Activated naive CD4-positive, alpha-beta T cell (primary cell): ENCODE measurements around the gene PLA2G4F.

Source experiments
- DNase-seq, 4 experiments: peaks; one replicate each; lab custom pipeline; 2025; lab: John Stamatoyannopoulos, UW

PLA2G4F gene, protein sequence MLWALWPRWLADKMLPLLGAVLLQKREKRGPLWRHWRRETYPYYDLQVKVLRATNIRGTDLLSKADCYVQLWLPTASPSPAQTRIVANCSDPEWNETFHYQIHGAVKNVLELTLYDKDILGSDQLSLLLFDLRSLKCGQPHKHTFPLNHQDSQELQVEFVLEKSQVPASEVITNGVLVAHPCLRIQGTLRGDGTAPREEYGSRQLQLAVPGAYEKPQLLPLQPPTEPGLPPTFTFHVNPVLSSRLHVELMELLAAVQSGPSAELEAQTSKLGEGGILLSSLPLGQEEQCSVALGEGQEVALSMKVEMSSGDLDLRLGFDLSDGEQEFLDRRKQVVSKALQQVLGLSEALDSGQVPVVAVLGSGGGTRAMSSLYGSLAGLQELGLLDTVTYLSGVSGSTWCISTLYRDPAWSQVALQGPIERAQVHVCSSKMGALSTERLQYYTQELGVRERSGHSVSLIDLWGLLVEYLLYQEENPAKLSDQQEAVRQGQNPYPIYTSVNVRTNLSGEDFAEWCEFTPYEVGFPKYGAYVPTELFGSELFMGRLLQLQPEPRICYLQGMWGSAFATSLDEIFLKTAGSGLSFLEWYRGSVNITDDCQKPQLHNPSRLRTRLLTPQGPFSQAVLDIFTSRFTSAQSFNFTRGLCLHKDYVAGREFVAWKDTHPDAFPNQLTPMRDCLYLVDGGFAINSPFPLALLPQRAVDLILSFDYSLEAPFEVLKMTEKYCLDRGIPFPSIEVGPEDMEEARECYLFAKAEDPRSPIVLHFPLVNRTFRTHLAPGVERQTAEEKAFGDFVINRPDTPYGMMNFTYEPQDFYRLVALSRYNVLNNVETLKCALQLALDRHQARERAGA

DNA sequence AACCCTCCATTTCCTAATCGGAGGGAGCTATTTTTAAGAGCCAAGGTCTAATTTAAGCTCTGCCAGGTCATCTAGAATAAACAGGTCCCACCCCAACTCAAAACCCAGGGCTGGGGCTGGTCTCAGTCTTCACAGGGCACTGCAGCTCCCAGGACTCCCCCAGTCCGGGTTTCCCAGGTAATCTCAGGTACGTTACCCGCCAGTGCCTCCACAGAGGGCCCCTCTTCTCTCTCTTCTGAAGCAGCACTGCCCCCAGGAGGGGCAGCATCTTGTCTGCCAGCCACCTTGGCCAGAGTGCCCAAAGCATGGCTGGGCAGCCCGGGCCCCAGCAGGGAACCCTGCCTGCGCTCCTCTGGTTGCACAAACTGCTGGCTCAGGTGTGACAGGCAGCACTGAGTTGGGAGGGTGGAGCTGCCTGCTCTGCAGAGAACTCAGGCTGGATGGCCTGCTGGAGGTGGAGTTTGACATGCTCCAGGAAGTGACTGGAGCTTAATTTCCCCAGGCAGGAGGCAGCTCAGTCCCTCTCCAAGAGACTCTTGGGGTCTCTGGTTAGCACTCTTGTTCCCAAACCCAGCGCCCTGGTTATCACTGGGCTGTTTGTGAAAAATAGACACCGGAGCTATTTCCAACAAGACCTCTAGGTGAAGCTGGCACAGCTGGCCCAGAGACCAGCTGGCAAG lies at the start of gene PLA2G4F:
Gene PLA2G4F (minus strand): TSS at position 394 of the 680 bp plus-strand sequence. CDS start 87 bp downstream, at position 307.
- DNase-seq: no peak

DNA sequence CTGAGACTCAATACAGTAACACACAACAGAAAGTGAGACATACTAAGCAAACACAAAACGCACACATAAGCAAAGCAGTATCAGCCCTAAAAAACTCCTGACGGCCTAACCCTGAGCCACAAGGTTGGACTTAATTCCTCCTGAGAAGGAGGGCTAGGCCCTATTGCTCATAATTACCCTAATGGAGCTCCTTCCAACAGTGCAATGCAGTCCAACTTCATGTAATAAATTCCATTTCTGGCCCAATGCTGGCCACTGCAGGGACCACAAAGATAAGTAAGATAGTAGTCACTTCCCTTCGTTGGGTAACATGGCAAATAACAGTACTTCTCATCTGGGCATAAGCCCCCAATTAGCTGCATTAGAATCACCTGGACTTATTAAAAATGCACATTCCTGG lies 47.5 kb upstream of the PLA2G4F start:
- DNase-seq: no peak

DNA sequence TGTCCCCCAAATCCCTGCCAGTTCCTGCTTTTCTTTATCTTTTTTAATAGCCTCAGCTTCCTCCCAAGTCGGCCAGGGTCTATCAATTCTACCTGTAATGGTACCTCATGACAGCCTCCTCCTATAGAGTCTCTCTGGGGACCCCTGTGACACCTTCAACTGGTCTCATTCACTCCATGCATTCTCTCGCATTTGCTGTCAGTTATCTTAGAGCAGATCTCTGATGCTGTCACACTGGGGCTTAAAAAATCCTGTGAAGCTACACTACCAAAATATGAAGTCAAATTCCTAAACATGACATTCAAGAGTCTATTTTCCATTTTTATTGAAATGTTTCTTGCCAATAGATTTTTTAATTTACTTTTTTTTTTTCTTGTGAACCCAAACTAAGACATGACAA lies 46.2 kb upstream of the PLA2G4F start:
- DNase-seq: no peak

DNA sequence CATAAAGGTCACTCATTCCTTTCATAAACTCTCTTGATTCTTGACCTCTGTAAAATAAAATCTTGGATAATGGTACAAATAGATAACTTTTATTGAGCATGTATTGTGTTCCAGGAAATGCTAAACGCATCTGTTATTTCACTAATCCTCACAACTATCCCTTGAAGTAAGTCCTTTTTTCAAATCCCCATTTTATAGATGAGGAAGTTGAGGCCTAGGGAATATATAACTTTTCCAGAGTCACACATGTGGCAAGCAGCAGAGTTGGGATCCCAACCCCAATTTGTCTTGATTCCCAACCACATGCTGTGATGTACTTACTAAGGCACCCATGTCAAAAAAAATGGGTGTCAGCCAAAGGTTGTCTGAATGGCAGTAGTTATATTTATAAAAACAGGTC lies 45.4 kb upstream of the PLA2G4F start:
- no peak for DNase-seq

DNA sequence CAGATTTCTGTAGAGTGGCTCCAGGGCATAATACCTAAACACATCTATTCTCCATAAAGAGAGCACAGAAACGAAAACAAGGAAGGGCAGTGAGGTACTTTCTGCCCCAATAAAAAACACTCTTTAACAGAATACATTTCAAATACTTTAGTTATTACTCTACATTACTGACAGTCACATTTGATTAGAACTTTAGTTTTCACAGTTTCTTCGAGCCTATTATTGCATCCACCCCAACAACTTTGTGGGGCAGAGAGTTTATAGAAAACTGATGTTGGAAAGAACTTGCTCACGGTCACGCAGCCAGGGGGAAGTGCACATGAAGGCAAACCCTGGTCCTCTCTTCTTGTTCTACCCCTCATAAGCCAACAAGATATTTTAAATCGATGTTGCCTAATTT lies 42.7 kb upstream of the PLA2G4F start:
- no peak for DNase-seq

DNA sequence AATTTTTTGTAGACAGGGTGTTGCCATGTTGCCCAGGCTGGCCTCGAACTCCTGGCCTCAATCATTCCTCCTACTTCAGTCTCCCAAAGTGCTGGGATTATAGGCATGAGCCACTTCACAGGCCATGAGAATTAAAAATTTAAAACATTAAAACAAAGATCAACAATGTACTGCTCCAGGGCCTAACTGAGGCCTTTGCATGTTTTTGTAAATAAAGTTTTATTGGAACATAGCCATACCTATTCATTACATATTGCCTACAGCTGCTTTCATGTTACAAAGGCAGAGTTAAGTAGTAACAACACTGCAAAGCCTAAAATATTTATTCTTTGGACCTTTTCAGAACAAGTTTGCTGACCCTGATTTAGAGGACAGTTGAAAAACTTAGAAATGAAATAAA lies 42.1 kb upstream of the PLA2G4F start:
- DNase-seq: no peak

DNA sequence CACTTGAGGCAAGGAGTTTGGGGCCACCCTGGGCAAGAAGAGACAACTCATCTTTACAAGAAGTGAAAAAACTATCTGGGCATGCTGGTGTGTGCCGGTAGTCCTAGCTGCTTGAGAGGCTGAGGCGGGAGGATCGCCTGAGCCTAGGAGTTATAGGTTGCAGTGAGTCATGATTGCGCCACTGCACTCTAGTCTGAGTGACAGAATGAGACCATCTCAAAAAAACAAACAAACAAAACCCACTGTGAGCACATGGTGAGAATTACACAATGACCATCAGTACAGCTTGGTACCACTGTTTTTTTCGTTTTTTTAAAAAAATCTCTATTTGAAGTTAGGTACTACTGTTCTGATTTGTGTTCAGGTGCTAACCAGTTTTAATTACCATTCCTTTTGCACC lies 38.1 kb upstream of the PLA2G4F start:
- DNase-seq: no peak

DNA sequence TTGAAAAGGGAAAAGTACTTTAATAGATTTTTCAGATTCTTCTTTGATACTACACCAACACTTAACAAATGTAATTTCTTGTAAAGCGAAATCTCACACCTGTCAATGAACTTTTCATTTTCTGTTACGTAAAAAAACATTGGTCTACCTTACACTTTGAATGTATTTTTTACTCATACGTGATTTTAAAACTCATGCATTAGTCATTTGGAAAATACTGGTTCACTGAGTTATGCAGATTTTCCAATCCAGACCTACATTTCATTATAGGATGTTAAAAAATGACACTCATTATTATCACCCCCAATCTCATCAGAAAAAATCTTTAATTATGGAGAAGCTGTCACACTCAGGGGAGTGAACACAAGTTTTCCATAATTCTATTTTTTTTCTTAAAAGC lies 36.9 kb upstream of the PLA2G4F start:
- no peak for DNase-seq

DNA sequence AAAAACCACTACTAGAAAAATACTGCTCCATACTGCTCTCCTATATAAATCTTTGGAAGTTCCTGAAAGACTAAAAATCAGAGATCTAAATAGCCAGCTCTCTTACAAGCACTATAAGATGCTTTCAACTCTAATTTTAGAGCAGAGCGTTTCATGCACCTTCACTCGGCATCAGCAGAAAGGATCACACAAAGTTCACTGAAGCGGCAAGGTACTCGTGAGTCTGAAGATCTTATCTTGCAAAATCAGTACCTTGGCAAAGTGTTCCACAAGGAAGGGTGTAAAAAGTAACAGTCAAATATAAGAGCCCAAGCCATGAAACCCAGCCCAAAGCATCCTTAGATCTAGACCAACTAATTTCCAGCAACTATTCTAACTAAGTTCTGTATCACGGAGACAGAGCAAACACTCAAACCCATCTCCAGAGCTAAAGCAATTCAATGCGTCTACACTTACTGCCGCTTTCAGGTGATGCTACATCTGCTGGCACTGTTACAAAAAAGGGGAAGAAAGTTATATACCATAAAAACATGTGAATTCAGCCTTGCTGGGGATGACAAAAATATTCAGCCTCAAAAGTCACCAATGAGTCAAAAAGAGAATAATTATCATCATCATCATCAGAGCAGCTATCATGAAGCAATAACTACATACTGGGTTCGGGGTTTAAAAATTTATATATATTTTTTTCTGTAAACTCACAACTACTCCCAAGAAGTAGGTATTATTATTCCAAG lies 35.3 kb upstream of the PLA2G4F start:
- no peak for DNase-seq

DNA sequence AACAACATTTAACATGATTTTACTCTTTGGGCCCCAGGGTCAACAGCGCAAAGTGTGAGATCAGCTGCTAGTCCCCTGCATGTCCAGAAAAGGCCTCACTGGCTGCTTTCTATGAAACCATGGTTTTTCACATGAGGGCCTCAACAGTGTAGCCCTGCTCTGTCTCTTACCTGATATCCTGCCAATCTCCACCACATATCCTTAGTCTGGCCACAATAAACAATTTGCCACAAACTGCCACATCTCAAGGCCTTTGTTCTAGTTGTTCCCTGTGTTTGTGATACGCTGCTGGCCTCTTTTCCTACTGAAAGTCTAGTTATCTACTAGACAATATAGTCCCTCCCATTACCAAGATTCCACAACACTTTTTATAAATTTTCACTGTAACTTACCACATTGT lies 33.9 kb upstream of the PLA2G4F start:
- no peak for DNase-seq

DNA sequence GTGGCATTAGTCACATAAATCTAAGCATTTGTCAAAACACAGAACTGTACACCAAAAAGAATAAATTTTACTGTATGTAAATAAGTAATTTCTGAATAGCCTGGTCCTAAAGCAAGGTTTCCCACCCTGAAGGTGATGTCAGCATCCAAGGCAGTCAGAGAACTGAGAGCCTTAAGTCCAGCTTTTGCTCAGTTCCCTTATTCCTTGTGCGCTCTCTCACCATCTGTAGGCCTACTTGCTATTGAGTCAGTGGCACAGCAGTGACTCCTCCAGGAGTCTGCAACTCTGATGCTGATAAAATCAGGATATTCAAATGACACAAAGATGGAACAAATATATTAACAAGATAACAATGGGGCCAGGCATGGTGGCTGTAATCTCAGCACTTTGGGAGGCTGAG lies 29.4 kb upstream of the PLA2G4F start:
- no peak for DNase-seq

DNA sequence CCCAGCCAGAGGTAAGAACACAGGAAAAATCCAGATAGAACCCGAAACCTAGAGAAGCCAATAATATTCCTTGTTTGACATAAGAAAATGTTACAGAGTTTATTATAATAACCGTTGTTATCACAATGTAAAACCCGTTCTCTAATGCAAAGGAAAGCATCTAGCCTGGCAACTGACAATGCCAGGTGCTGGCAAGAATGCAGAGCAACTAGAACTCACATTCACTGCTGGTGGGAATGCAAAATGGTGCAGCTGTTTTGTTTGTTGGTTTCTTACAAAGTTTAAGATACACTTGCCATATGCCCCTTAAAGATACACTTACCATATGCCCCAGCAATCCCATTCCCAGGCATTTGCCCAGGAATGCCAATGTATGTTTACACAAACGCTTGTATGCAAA lies 28.3 kb upstream of the PLA2G4F start:
- no peak for DNase-seq

DNA sequence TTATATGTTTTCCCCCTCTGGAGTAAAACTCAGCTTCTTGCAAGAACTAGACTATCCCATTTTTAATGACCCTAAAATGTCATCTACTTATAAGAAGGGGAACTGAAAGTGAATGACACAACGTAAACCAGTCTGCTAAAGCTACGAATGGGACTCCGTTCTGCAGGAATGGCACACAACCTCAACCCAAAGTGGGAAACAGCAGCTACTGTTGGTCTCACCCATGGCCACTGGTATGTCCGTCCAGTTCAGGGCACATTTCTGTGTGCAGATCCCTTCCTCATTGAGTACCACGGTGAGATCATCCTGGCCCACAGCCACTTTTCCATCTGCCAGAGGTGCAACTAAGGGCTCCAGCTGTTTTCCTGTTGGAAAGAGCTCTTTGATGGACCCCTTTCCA lies 27.9 kb upstream of the PLA2G4F start:
- no peak for DNase-seq

DNA sequence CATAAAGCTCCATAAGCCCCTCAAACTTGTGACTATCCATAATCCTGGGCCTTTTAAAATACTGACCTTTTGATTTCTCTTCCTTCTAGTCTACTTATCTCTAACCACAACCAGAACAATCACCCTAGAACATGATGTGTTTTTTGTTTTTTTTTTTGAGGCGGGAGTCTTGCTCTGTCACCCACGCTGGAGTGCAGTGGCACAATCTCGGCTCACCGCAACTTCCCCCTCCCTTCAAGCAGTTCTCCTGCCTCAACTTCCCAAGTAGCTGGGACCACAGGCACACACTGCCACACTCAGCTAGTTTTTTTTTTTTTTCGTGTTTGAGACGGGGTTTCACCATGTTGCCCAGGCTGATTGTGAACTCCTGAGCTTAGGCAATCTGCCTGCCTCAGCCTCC lies 26.5 kb upstream of the PLA2G4F start:
- DNase-seq: no peak

DNA sequence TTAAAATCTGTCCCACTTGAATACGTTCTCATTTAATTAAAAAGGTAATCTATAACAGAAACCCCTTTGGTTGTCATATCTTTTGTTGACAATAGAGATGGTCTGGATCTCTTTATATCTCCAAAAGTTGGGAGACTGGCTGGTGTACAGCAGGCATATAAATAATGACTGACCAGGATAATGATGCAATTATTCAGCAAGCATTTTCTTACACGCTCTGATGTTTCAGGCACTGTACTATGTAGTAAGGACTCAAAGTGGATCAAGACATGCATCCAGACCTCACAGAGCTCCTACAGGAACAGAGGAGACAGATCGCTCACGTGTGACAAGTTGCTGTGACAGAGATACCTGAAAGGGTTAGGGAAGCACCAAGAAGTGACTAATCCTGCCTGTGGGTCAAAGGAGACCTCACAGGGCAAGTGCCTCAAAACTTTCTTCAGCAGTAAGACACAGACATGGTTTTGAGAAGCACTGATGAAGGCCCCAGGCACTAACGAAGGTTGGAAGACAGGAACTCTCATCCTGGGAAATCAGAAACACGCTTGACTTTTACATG lies 26.0 kb upstream of the PLA2G4F start:
- DNase-seq: no peak

DNA sequence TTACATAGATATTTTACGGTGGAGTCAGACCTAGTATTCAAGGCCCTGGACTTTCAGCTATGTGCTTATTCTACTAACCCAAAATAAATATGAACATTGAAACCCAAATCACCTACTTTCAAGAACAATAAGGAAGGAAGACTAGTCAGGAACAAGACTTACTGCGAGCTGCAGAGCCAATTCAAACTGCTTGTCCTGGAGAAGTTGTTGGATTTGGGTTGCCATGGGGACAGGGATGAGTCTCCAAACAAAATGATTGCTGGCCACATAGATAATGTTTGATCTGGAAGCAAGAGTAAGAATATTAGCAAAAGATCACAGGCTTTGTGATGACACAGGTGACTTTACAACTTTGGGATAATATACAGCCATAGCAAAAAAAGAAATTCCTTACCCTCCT lies 21.6 kb upstream of the PLA2G4F start:
- DNase-seq: no peak

DNA sequence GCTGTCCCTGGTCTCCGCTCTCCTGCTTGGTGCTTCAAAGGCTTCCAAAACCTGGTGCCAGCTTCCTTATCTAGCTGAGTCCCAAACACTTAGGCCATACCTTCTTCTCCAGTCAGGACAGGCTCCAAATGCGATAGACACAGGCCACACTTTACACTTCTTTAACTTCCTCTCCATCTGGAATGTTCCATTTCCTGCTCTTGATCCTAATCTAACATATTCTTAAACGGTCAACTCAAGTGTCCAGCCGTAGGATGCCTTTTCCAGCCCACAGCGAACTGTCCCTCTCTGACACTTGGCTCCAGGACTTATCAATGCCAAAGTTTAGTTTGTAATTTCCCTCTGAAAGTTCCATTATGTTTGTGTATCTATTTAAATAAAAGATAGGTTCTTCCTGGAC lies 19.2 kb upstream of the PLA2G4F start:
- no peak for DNase-seq

DNA sequence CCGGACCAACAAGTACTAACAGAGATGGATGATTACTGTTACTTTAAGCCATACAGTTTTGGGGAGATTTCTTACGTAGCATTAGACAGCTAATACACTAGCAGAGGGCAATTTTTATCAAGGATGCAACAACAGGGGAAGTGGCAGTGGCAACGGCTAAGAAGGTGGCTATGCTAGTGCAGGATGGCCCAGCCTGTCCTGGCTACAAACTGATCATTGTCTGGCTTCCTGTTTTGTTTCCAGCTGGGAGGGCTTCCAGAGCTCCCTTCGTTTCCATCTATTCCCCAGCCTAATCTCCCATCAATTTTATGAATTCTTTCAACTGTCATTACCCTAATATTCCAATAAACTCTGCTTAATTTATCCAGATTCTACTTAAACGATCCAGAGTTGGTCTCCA lies 16.0 kb upstream of the PLA2G4F start:
- no peak for DNase-seq

DNA sequence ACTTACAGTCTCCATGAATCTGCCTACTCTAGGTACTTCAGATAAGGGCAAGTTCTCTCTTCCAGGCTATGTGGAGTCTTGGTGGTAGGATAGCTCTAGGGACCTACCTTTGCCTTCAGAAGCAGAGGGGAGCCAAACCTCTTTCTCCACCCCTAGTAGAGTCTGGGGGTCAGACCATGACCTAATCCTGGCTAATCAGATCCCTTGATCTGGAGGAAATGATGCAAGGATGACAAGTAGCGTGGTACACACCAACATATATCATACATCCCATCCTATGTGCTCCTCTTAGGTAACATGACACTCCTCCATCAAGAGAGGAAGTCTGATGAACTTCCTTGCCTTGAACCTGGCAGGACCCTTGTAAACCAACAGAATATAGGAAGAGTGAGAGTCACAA lies 15.4 kb upstream of the PLA2G4F start:
- DNase-seq: no peak

DNA sequence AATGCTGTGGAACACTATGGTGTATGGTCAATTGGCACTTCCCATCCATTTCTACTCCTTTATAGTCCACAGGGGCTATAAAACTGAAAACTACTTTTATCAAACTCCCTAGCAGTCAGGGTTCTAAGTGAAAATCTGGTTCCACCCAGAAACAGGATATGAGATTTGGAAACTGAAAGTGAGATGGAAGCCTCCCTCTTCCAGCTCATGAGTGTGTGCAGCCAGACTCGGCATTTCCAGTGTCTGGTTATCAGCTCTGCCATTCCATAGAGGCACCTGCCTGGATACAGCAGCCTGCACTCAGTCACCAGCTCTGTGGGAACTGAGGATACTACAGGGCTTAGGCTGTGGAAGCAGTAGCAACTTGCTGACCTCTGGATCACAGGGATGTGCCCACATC lies 14.7 kb upstream of the PLA2G4F start:
- no peak for DNase-seq

DNA sequence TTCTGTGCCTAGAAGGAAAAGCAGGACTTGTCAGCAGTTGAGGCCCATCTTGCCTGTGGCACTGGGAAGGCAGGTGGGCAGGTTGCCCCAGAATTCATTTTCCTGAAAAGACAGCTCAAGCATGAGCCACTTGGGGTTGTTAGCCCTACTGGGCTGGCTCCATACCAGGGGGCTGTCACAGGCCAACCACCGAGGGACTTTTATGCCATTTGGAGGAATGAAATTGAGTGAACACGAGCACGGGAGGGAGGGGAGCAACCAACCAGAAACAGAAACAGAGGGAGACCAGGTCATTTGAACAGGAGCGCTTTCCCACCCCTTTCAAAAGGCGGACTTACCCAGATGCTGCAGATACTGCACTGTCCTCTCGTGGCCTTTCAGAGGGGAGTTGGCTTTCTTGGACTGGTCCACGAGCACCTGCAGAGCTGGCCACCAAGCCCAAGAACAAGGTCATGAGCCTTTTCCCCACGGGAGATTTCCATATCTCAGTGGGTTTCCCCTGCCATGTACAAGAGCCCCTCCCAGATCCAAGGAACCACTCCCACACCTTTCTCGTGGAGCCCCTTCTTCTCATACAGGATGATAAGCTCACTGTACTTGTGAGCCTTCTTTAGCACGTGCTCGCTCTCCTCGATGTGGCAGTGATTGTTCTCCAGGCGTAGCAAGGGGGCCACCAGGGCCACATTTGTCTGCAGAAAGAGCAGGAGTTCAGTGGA lies 9.9 kb upstream of the PLA2G4F start:
- DNase-seq: no peak
